NB4 (cell line): ENCODE data around the gene KPNA6.
"Not testable (repeated sequence)": the region's sequence is repeated elsewhere in the genome, so short reads cannot be mapped to it uniquely, and the experiment has no call there.

ENCODE experiments used
- DNase-seq: peaks from one replicate; pipeline ENCODE4 v3.0.0; 2010; ENCODE audit warnings: low read depth
- H3K4me3 ChIP-seq: one replicate; pipeline ENCODE4 v1.5.1; 2011; ENCODE audit warnings: mild to moderate bottlenecking, low read depth, low read length, moderate library complexity
- MYC ChIP-seq: IDR thresholded peaks from 2 replicates; pipeline ENCODE4 v1.6.1; 2011; ENCODE audit warnings: low read depth, low read length
- POLR2A ChIP-seq: IDR thresholded peaks from 2 replicates; pipeline ENCODE4 v1.6.1; 2011; ENCODE audit warnings: mild to moderate bottlenecking; ENCODE audit not compliant: insufficient read length; ENCODE audit errors: extremely low read depth
- TF ChIP-seq, protein P1 (sequence below): IDR thresholded peaks from one replicate; pipeline ENCODE4 v1.5.1; 2012; ENCODE audit warnings: low read depth, low read length
- TF ChIP-seq, protein P2 (sequence below): IDR thresholded peaks from 2 replicates; pipeline ENCODE4 v1.6.1; 2011; ENCODE audit warnings: low read depth, low read length

Gene KPNA6

DNA sequence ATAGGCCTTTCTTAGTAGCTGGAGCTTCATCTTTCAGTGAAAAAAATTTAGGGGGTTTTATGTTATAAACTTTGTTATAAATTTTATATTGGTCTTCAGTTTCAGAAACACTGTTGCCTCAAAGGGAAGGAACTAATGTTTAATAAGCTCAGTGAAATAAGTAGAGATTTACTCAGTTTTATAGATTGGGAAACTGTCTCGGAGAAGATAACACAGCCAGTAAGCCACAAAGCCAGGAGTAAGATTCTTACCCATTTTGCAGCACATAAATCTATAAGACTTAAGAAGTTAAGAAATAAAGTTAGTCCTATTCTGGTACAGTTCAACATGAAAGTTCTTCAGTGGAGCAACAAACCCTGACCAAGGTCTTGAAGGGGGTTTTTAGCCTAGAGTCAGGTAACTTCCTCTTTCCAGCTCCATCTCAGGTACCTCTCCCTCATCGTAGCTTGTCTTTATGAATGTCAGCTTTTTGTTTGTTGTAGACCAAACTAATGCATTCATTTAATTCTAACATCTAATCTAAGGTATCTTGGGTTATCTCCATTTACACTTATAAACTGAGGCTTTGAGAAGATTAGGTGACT is 3.3 kb downstream of the KPNA6 start:
- no peak for TF ChIP-seq POLR2A
- TF ChIP-seq, protein P1, sequence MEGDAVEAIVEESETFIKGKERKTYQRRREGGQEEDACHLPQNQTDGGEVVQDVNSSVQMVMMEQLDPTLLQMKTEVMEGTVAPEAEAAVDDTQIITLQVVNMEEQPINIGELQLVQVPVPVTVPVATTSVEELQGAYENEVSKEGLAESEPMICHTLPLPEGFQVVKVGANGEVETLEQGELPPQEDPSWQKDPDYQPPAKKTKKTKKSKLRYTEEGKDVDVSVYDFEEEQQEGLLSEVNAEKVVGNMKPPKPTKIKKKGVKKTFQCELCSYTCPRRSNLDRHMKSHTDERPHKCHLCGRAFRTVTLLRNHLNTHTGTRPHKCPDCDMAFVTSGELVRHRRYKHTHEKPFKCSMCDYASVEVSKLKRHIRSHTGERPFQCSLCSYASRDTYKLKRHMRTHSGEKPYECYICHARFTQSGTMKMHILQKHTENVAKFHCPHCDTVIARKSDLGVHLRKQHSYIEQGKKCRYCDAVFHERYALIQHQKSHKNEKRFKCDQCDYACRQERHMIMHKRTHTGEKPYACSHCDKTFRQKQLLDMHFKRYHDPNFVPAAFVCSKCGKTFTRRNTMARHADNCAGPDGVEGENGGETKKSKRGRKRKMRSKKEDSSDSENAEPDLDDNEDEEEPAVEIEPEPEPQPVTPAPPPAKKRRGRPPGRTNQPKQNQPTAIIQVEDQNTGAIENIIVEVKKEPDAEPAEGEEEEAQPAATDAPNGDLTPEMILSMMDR = no peak
- no peak for TF ChIP-seq MYC
- TF ChIP-seq, protein P2, sequence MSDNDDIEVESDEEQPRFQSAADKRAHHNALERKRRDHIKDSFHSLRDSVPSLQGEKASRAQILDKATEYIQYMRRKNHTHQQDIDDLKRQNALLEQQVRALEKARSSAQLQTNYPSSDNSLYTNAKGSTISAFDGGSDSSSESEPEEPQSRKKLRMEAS = no peak
- no peak overlapping the region for H3K4me3 ChIP-seq
- DNase-seq = no peak

DNA sequence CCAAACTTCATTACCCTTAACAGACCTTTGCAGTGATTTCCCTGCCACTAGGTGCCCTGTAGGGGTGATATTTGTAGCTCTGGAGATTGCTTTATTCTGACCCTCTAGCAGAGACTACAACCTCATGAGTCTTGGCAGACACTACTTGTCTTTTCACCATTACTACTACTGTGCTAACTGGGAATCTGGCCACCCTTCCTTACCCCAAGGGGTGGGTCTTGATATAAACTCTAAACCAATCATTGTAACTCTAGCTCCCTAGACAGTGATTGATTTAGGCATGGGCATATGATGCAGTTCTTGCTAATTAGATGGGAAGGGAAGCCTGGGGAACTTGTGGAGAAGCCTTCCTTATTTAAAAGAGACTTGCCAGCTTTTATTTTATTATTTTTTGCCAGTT is 3.9 kb downstream of the KPNA6 start:
- no peak for DNase-seq
- TF ChIP-seq, protein P1 = no peak
- TF ChIP-seq MYC (no peak), POLR2A (no peak)
- TF ChIP-seq, protein P2 = no peak
- H3K4me3 ChIP-seq = no peak overlapping the region

DNA sequence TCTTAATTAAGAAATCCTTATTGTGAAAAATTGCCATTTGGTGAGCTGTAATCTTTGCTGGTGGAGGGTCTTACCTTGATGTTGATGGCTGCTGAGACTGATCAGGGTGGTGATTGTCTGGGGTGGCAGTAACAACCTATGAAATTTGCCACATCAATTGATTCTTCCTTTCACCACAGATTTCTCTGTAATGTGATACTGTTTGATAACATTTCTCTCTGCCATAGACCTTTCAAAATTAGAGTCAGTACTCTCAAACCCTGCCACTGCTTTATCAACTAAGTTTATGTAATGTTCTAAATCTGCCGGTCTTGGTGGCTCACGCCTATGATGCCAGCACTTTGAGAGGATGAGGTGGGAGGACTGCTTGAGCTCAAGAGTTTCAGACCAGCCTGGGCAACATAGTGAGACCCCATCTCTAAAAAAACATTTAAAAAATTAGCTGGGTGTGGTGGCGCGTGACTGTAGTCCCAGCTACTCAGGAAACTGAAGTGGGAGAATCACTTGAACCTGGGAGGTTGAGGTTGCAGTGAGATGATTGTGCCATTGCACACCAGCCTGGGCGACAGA is 5.0 kb downstream of the KPNA6 start:
- H3K4me3 ChIP-seq = no peak overlapping the region
- TF ChIP-seq MYC = no peak
- TF ChIP-seq, protein P2 = no peak
- TF ChIP-seq, protein P1 = no peak
- TF ChIP-seq POLR2A = no peak
- DNase-seq = no peak

DNA sequence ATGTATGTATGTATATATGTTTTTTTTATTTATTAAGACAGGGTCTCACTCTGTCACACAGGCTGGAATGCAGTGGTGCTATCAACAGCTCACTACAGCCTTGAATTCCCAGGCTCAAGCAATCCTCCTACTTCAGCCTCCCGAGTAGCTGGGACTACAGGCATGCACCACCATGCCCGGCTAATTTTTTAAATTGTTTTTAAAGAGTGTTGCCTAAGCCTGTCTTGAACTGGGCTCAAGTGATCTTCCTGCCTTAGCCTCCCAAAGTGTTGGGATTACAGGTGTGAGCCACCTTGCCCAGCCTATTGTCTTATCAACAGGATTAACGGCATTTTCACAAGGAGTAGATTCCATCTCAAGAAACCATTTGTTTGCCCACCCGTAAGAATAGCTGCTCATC is 5.6 kb downstream of the KPNA6 start:
- not testable (repeated sequence) for H3K4me3 ChIP-seq, DNase-seq

DNA sequence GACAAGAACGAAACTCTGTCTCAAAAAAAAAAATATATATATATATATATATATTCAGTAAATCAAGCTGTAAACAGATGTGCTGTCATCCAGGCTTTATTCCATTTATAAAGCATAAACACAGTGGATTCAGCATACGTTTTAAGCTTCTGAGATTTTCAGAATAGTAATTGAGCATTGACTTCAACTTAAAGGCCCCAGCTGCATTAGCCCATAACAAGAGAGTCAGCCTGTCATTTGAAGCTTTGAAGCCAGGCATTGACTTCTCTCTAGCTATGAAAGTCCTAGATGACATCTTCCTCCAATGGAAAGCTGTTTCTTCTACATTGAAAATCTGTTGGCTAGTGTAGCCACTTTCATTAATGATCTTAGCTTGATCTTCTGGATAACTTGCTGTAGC is 6.6 kb downstream of the KPNA6 start:
- DNase-seq = no peak
- H3K4me3 ChIP-seq = no peak overlapping the region
- TF ChIP-seq, protein P2 = no peak
- TF ChIP-seq POLR2A (no peak), MYC (no peak)
- TF ChIP-seq, protein P1 = no peak

DNA sequence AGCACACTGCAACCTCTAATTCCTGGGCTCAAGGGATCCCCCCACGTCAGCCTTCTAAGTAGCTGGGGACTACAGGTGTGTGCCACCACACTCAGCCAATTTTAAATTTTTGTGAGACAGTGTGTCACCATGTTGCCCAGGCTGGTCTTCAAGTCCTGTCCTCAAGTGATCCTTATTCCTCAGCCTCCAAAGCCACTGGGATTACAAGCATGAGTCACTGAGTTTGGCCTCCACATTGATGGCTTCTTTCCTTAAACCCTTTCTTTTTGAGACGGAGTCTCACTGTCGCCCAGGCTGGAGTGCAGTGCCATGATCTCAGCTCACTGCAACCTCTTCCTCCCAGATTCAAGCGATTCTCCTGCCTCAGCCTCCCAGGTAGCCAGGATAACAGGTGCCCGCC is 7.6 kb downstream of the KPNA6 start:
- TF ChIP-seq POLR2A (no peak), MYC (no peak)
- TF ChIP-seq, protein P1 = no peak
- TF ChIP-seq, protein P2 = no peak
- no peak overlapping the region for H3K4me3 ChIP-seq
- no peak for DNase-seq
